Stimulated activated CD4-positive, alpha-beta T cell treated with anti-CD3 and anti-CD28 coated beads, Interleukin-12 subunit alpha, Interleukin-12 subunit beta, amount 100 ng/mL, for 48 hours (primary cell): ENCODE measurements around the gene CHTF18.
"Not testable (repeated sequence)": the region's sequence is repeated elsewhere in the genome, so short reads cannot be mapped to it uniquely, and the experiment has no call there.

Experiments used
- DNase-seq, 3 donors: peaks; one replicate each; pipeline ENCODE4 v3.0.0-alpha.2; 2020; ENCODE audit warnings: low read depth in 2 of 3, low spot score in 1 of 3

Gene CHTF18

GRCh38 chr16:825341-826061 lies 37.1 kb downstream of the CHTF18 start:
- no peak for DNase-seq

GRCh38 chr16:827513-827912 lies 39.1 kb downstream of the CHTF18 start:
- DNase-seq = no peak

- no peak for DNase-seq
Observed at GRCh38 chr16:828891-829290, 40.5 kb downstream of the CHTF18 start.

- no peak for DNase-seq
Observed at GRCh38 chr16:830107-830870, 41.9 kb downstream of the CHTF18 start.

GRCh38 chr16:830871-831570 lies 42.6 kb downstream of the CHTF18 start:
- DNase-seq = no peak

GRCh38 chr16:831571-832413 lies 43.4 kb downstream of the CHTF18 start:
- DNase-seq = no peak

- DNase-seq = no peak
Observed at GRCh38 chr16:832652-833336, 44.4 kb downstream of the CHTF18 start.

GRCh38 chr16:833411-833810 lies 45.0 kb downstream of the CHTF18 start:
- DNase-seq = no peak

- no peak for DNase-seq
Observed at GRCh38 chr16:835373-835772, 47.0 kb downstream of the CHTF18 start.

- no peak for DNase-seq
Observed at GRCh38 chr16:836221-836620, 47.8 kb downstream of the CHTF18 start.

- not testable (repeated sequence) for DNase-seq
Observed at GRCh38 chr16:836822-837221, 48.4 kb downstream of the CHTF18 start.

GRCh38 chr16:838741-839140 lies 50.3 kb downstream of the CHTF18 start:
- no peak for DNase-seq

- no peak for DNase-seq
Observed at GRCh38 chr16:839643-840408, 51.4 kb downstream of the CHTF18 start.

- no peak for DNase-seq
Observed at GRCh38 chr16:840561-841454, 52.4 kb downstream of the CHTF18 start.

GRCh38 chr16:841455-842060 lies 53.1 kb downstream of the CHTF18 start:
- no peak for DNase-seq

- DNase-seq = no peak
Observed at GRCh38 chr16:842061-842476, 53.6 kb downstream of the CHTF18 start.

- no peak for DNase-seq
Observed at GRCh38 chr16:842711-843560, 54.5 kb downstream of the CHTF18 start.
